ENCODE data around the gene DBT.

DNA sequence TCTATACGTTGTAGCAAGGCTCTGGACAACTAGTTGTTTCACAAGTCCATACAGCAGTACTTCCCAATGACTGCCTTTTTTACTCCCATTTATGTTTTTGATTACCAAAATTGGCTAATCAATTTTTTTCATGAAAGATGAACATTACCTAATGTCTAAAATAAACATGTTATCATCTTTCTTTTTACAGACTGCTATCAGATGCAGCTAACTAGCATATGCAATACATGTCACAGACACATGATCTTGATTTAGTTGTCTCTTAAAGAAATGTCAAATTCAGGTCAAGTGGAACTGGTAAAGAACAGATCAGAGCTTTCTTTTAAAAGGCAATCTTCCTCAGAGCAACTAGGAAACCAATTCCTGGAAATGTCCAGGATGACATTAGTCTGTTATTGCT, 630 bp upstream of the DBT start:
- TF ChIP-seq EZH2phosphoT487 (IDR thresholded peaks at IDR 0.05; ENCODE audit: insufficient read depth, low read depth) = no peak
- TF ChIP-seq EZH2 (IDR thresholded peaks at IDR 0.05; ENCODE audit: insufficient read depth, poor library complexity, severe bottlenecking) = no peak

Data from GM23248 (cell line).